Karpas-422 (cell line): ENCODE measurements around the gene SIGLEC14. TPM values are rescaled to one million over a fixed set of nuclear protein-coding genes. Genes with fewer than 3 reads are reported as not detected.
"Not testable (repeated sequence)": the region's sequence is repeated elsewhere in the genome, so short reads cannot be mapped to it uniquely, and the experiment has no call there.

Source experiments
- DNase-seq: peaks from one replicate; pipeline ENCODE4 v3.0.0-alpha.2; 2015
- H2AFZ ChIP-seq: fragments of 200-600 bp; sonication (generic); 2 replicates; pipeline ENCODE4 v1.6.1; 2014; ENCODE audit warnings: antibody characterized with exemption, low read length, mixed read lengths
- H3K27ac ChIP-seq: fragments of 200-600 bp; sonication (generic); 2 replicates; pipeline ENCODE4 v1.5.1; 2014; ENCODE audit warnings: mild to moderate bottlenecking, low read length, moderate library complexity
- H3K27me3 ChIP-seq: fragments of 200-600 bp; sonication (generic); 2 replicates; pipeline ENCODE4 v1.6.1; 2014; ENCODE audit warnings: low read length, mixed read lengths
- H3K36me3 ChIP-seq: fragments of 200-600 bp; sonication (generic); 2 replicates; pipeline ENCODE4 v1.6.1; 2014; ENCODE audit warnings: low read length, mixed read lengths; ENCODE audit not compliant: insufficient read depth
- H3K4me1 ChIP-seq: fragments of 200-600 bp; sonication (generic); 2 replicates; pipeline ENCODE4 v1.6.1; 2014; ENCODE audit warnings: mild to moderate bottlenecking, low read length, mixed read lengths
- H3K4me2 ChIP-seq: fragments of 200-600 bp; sonication (generic); 2 replicates; pipeline ENCODE4 v1.6.1; 2014; ENCODE audit warnings: low read length, low read depth, mild to moderate bottlenecking; ENCODE audit not compliant: poor library complexity, severe bottlenecking
- H3K4me3 ChIP-seq: fragments of 200-600 bp; sonication (generic); 2 replicates; pipeline ENCODE4 v1.5.1; 2014; ENCODE audit warnings: mild to moderate bottlenecking, antibody characterized with exemption, low read length, mixed read lengths
- H3K79me2 ChIP-seq: fragments of 200-600 bp; sonication (generic); 2 replicates; pipeline ENCODE4 v1.6.1; 2014; ENCODE audit warnings: mild to moderate bottlenecking, low read length, mixed read lengths
- H3K9ac ChIP-seq: fragments of 200-600 bp; sonication (generic); 2 replicates; pipeline ENCODE4 v1.6.0; 2014; ENCODE audit warnings: low read length
- H3K9me2 ChIP-seq: fragments of 200-600 bp; sonication (generic), shearing (Covaris generic); replicated peaks from 2 replicates; pipeline ENCODE4 v1.6.0; 2014; ENCODE audit warnings: mild to moderate bottlenecking, low read length, moderate library complexity; ENCODE audit not compliant: insufficient read depth
- H3K9me3 ChIP-seq: fragments of 300-700, 200-600 bp; sonication (generic); 2 replicates; pipeline ENCODE4 v1.6.1; 2014; ENCODE audit warnings: low read length, mixed read lengths
- H4K20me1 ChIP-seq: fragments of 200-600 bp; sonication (generic); 2 replicates; pipeline ENCODE4 v1.6.1; 2014; ENCODE audit warnings: mild to moderate bottlenecking, antibody characterized with exemption, low read length, low read depth; ENCODE audit not compliant: insufficient read depth
- total RNA-seq: library from RNA; depleted of rRNA; stranded (reverse); fragments of >200 nt; shearing (Covaris generic); gene quantifications from 2 replicates; pipeline ENCODE4 v1.2.3, GENCODE V29; 2014; ENCODE audit warnings: low replicate concordance; rRNA removed

The SIGLEC14 gene, protein sequence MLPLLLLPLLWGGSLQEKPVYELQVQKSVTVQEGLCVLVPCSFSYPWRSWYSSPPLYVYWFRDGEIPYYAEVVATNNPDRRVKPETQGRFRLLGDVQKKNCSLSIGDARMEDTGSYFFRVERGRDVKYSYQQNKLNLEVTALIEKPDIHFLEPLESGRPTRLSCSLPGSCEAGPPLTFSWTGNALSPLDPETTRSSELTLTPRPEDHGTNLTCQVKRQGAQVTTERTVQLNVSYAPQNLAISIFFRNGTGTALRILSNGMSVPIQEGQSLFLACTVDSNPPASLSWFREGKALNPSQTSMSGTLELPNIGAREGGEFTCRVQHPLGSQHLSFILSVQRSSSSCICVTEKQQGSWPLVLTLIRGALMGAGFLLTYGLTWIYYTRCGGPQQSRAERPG
- total RNA-seq: 1.0 TPM in 1 of 2 replicates, not detected in the other

DNA sequence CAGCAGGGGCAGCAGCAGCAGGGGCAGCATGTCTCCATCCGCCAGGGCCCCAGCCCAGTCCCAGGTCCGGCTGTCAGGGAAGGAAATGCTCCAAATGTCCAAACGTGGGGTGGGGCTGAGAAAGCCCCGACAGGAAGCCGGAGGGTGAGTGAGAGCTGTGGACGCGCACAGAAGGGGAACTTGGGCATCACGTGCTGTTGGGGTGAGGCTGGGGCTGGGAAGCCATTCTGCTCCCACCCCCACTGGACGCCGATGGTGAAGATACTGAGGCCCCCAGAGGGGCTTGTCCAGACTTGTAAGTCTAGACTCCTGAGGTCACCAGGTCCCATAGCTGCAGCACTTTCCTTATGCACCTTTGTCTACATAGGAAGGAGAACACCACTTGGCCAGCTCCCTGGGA is at the start of gene SIGLEC14:
SIGLEC14 (minus strand) TSS at position 96 of the 400 bp plus-strand sequence; CDS start at position 30, 66 bp downstream.
- H3K9me2 ChIP-seq, H3K9ac ChIP-seq, H3K9me3 ChIP-seq, H3K27me3 ChIP-seq, H3K4me2 ChIP-seq, H4K20me1 ChIP-seq, H2AFZ ChIP-seq, H3K4me3 ChIP-seq, H3K79me2 ChIP-seq, H3K27ac ChIP-seq, DNase-seq, H3K36me3 ChIP-seq: not testable (repeated sequence)
- peaks cover 10% of the 10 kb centered on the region for H3K4me1 ChIP-seq

DNA sequence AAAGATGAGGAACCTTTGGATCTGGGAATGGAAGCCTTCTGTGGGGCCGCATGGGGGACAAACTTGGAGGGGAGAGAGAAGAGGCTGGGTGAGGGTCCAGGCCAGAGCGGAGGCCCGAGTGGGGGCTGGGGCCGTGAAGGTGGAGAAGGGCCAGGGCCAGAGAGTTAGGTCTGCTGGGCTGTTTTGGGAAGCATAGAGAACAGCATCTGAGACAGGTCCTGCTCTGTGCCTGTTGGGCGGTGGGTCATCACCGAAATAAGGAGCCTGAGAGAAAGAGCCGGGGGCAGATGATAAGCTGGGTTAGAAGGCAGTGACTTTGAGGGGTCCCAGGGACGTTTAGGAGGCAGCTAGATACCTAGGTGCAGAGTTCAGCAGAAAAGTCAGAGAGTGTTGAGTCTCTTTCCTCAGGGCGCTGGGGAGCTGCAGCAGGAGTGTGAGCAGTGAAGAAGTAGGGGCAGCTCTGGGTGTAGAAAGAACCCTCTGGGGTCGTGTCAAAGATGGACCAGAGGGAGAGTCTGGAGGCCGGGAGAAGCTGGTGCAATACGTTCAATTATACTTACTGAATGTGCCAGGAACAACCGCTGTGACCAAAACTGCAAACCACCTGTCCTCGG is 49.2 kb upstream of the SIGLEC14 start:
- no peak overlapping the region for H3K4me2 ChIP-seq
- no peak overlapping the region for H3K4me3 ChIP-seq
- DNase-seq: no peak
- no peaks in the 10 kb centered on the region for H3K79me2 ChIP-seq
- H4K20me1 ChIP-seq: no peaks in the 10 kb centered on the region
- H3K9ac ChIP-seq: no peak overlapping the region
- H3K36me3 ChIP-seq: no peaks in the 10 kb centered on the region
- no peaks in the 10 kb centered on the region for H3K27me3 ChIP-seq
- H3K9me2 ChIP-seq: no peaks in the 10 kb centered on the region
- no peak overlapping the region for H3K27ac ChIP-seq
- no peak overlapping the region for H2AFZ ChIP-seq
- H3K9me3 ChIP-seq: no peaks in the 10 kb centered on the region
- H3K4me1 ChIP-seq: peaks cover 7% of the 10 kb centered on the region

DNA sequence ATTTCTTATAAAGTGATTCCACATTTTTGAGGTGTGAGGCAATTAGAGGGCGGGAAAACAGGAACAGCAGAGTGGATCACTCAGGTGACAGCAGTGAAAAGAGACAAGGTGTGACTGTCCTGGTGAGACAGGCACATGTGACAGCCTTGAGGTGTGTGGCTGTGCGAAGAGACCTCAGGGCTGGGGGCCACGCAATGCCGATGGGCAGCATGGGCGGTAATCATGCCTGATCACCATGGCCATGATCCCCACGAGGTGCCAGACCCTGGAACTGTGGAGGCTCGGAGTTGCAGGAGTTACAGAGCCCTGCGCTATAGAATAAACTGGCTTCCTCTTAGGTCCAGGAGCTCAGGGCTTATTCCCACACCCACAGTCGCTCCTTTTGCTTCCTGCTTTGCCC is 48.5 kb upstream of the SIGLEC14 start:
- no peaks in the 10 kb centered on the region for H3K36me3 ChIP-seq
- H2AFZ ChIP-seq: no peak overlapping the region
- H3K79me2 ChIP-seq: no peaks in the 10 kb centered on the region
- peaks cover 14% of the 10 kb centered on the region for H3K4me1 ChIP-seq
- DNase-seq: no peak
- no peak overlapping the region for H3K4me2 ChIP-seq
- H4K20me1 ChIP-seq: no peaks in the 10 kb centered on the region
- no peaks in the 10 kb centered on the region for H3K9me2 ChIP-seq
- H3K27me3 ChIP-seq: no peaks in the 10 kb centered on the region
- H3K9ac ChIP-seq: no peak overlapping the region
- no peaks in the 10 kb centered on the region for H3K9me3 ChIP-seq
- no peak overlapping the region for H3K4me3 ChIP-seq
- H3K27ac ChIP-seq: no peak overlapping the region

DNA sequence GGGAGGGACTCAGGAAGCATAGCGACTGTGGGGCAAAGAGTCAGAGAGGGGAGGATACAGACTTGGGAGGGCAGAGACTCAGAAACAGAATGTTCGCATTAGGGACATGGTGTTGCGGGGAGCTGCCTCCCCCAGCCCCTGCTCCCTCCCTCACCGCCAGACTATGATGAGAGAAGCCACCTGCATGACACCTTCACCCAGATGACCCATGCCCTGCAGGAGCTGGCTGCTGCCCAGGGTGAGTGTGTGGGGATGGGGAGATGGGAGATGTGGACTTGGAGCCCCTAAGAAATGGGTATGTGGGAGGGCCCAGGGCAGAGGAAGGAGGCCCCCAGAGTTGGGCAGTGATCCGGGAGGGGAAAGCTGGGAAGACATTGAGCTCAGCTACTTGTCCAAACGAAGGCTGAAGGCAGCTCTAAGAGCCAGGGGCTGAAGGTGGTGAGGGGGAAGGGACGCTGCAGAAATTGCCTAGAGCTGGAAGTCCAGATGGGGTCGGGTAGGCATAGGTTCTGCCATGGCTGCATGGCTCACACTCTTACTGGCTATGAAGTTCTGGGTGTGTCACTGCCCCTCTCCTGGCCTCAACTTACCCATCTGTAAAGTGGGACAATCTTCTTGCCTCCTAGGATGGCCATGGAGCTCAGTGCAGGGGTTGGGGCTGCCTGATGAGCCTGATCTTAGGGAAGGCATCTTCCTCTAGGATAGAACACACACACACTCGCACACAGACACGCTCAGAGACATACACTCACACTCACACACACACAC is 47.9 kb upstream of the SIGLEC14 start:
- Histone ChIP-seq H3K27me3 (no peaks in the 10 kb centered on the region), H3K9me3 (no peaks in the 10 kb centered on the region), H3K4me3 (no peak overlapping the region), H3K9ac (no peak overlapping the region), H2AFZ (no peak overlapping the region), H3K36me3 (no peaks in the 10 kb centered on the region), H3K4me1 (peaks cover 19% of the 10 kb centered on the region), H3K79me2 (no peaks in the 10 kb centered on the region), H4K20me1 (no peaks in the 10 kb centered on the region), H3K27ac (no peak overlapping the region), H3K4me2 (no peak overlapping the region), H3K9me2 (no peaks in the 10 kb centered on the region)
- DNase-seq: no peak

DNA sequence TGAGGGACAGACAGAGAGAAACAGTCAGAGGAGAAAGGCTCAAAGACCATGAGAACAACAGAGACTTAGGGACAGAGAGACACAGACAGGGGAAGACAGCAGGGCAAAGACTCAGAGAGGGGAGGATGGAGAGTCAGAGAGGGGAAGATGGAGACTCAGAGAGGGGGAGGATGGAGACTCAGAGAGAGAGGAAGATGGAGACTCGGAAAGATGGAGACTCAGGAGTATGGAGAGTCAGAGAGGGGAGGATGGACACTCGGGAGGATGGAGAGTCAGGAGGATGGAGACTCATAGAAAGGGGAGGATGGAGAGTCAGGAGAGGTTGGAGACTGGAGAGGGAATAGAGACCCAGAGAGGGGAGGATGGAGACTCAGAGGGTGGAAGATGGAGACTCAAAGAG is 47.2 kb upstream of the SIGLEC14 start:
- H3K36me3 ChIP-seq: no peaks in the 10 kb centered on the region
- no peaks in the 10 kb centered on the region for H3K27me3 ChIP-seq
- no peak overlapping the region for H3K27ac ChIP-seq
- no peaks in the 10 kb centered on the region for H3K9me3 ChIP-seq
- no peaks in the 10 kb centered on the region for H3K9me2 ChIP-seq
- no peak for DNase-seq
- H3K4me2 ChIP-seq: no peak overlapping the region
- no peaks in the 10 kb centered on the region for H4K20me1 ChIP-seq
- H3K4me1 ChIP-seq: peaks cover 19% of the 10 kb centered on the region
- H3K79me2 ChIP-seq: no peaks in the 10 kb centered on the region
- H3K9ac ChIP-seq: no peak overlapping the region
- no peak overlapping the region for H3K4me3 ChIP-seq
- no peak overlapping the region for H2AFZ ChIP-seq

DNA sequence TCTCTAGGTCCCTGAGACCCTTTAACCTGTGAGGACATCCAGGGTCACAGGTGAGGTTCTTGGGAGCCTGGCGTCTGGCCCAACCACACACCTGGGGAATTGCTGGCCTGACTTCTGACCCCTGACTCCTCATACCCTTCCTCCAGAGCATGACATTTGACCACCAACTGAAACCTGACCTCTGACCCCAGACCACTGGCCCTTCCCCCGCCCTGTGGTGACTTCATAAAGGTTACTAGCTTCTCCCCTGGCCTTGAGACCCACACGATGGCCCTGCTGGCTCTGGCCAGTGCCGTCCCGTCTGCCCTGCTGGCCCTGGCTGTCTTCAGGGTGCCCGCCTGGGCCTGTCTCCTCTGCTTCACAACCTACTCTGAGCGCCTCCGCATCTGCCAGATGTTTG is 46.6 kb upstream of the SIGLEC14 start, which contains the start of gene SPACA6:
SPACA6 (plus strand) TSS at position 71 of the 400 bp plus-strand sequence; CDS start at position 268, 197 bp downstream.
- DNase-seq: no peak
- no peaks in the 10 kb centered on the region for H4K20me1 ChIP-seq
- H3K79me2 ChIP-seq: no peaks in the 10 kb centered on the region
- no peak within 1 kb of the TSS for H2AFZ ChIP-seq
- H3K9ac ChIP-seq: no peak within 1 kb of the TSS
- no peak within 1 kb of the TSS for H3K27ac ChIP-seq
- H3K4me2 ChIP-seq: no peak within 1 kb of the TSS
- H3K4me3 ChIP-seq: no peak within 1 kb of the TSS
- H3K27me3 ChIP-seq: no peaks in the 10 kb centered on the region
- H3K36me3 ChIP-seq: no peaks in the 10 kb centered on the region
- H3K9me2 ChIP-seq: no peaks in the 10 kb centered on the region
- H3K4me1 ChIP-seq: peaks cover 19% of the 10 kb centered on the region
- H3K9me3 ChIP-seq: no peaks in the 10 kb centered on the region

DNA sequence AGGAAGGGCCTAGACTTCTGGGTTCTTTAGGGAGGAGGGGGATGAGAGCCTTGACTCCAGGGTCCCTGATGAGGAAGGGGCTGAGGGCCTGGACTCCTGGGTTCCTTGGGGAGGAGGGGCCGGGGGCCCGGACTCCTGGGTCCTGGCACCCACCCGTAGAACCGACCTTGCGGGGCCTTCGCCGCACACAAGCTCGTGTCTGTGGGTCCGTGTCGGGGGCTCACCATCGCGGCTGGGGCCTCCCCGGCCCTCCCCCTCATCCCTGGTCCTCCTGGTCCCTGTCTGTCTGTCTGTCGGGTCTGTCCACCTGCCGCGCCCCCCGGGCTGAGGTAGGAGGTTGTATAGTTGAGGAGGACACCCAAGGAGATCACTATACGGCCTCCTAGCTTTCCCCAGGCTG is 45.8 kb upstream of the SIGLEC14 start:
- Histone ChIP-seq H2AFZ (no peak overlapping the region), H3K9ac (no peak overlapping the region), H3K27ac (no peak overlapping the region), H3K36me3 (no peaks in the 10 kb centered on the region), H3K27me3 (no peaks in the 10 kb centered on the region), H3K4me3 (no peak overlapping the region), H3K9me3 (no peaks in the 10 kb centered on the region), H3K79me2 (no peaks in the 10 kb centered on the region), H3K4me2 (no peak overlapping the region), H3K9me2 (no peaks in the 10 kb centered on the region), H4K20me1 (no peaks in the 10 kb centered on the region), H3K4me1 (peaks cover 19% of the 10 kb centered on the region)
- no peak for DNase-seq
